ENCODE results near the gene SBNO1.

SBNO1 gene

DNA sequence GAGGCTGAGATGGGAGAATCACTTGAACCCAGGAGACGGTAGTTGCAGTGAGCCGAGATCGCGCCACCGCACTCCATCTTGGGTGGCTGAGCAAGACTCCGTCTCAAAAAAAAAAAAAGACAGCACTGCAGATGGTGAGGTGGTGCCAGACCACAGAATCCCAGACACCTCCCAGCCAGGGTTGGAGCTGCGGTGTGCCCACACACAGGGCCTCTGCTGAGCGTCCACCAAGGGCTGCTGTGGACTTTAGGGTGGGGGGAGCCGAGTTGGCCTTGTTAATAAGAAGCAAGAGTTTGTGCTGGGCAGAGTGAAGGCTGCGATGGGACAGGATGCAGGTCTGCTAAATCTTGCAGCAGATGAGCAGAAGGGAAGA, 33.5 kb upstream of the SBNO1 start:
- H3K79me2 ChIP-seq (ENCODE audit: control insufficient read depth, insufficient read depth, low read length, unreplicated experiment), result peaks cover 58% of the 10 kb centered on the region
- peaks cover 19% of the 10 kb centered on the region for H3K36me3 ChIP-seq (ENCODE audit: insufficient read depth, low read length)
- H3K4me1 ChIP-seq (ENCODE audit: control insufficient read depth, insufficient read depth, low read length, unreplicated experiment), result peaks cover 11% of the 10 kb centered on the region
- H3K27me3 ChIP-seq (ENCODE audit: insufficient read depth, low read length), result no peaks in the 10 kb centered on the region
- H2AFZ ChIP-seq (ENCODE audit: low read length, unreplicated experiment), result no peak overlapping the region
- H3K4me3 ChIP-seq (ENCODE audit: low read depth, low read length), result no peak overlapping the region
- H3K27ac ChIP-seq (ENCODE audit: low read depth, low read length), result peak overlapping the region; percentile 66

DNA sequence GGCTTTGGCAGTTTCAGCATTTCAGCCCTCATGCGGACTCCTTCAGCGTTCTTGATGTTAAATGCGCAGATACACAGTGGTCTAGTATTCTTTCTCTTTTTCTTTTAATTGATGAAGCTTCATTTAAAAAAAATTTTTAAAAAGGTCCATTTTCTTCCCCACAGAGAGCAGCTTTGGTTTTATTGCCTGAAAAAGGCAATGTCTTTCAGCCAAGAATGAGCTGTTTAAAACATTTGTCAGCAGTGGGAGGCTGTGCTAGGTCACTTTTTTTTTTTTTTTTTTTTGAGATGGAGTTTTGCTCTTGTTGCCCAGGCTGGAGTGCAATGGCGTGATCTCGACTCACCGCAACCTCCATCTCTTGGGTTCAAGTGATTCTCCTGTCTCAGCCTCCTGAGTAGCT, 32.8 kb upstream of the SBNO1 start:
- Histone ChIP-seq H3K79me2 (ENCODE audit: control insufficient read depth, insufficient read depth, low read length, unreplicated experiment) (peaks cover 59% of the 10 kb centered on the region), H3K4me3 (ENCODE audit: low read depth, low read length) (no peak overlapping the region), H2AFZ (ENCODE audit: low read length, unreplicated experiment) (no peak overlapping the region), H3K27me3 (ENCODE audit: insufficient read depth, low read length) (no peaks in the 10 kb centered on the region), H3K36me3 (ENCODE audit: insufficient read depth, low read length) (peaks cover 26% of the 10 kb centered on the region), H3K27ac (ENCODE audit: low read depth, low read length) (no peak overlapping the region), H3K4me1 (ENCODE audit: control insufficient read depth, insufficient read depth, low read length, unreplicated experiment) (peaks cover 11% of the 10 kb centered on the region)

DNA sequence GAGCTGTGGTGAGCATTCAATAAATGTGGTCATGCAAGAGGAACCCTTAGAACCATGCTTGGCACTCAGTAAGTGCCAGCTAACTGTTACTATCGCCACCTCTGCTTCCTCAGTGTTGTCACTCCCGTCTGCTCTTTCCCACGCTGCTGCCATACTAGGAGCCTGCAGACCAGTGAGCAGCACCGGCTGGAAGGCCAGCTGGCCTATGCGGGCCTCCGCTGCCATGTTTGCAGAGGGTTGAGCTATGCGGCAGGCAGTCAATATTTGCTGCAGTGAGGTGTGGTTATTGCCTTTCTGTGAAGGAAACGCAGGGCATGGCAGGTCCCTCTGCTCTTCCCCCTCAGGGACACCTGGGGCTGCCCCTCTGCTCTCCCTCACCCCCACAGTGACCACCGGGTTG, 32.3 kb upstream of the SBNO1 start:
- H3K27ac ChIP-seq (ENCODE audit: low read depth, low read length), result no peak overlapping the region
- H2AFZ ChIP-seq (ENCODE audit: low read length, unreplicated experiment), result no peak overlapping the region
- peaks cover 61% of the 10 kb centered on the region for H3K79me2 ChIP-seq (ENCODE audit: control insufficient read depth, insufficient read depth, low read length, unreplicated experiment)
- H3K4me1 ChIP-seq (ENCODE audit: control insufficient read depth, insufficient read depth, low read length, unreplicated experiment), result peaks cover 11% of the 10 kb centered on the region
- H3K4me3 ChIP-seq (ENCODE audit: low read depth, low read length), result no peak overlapping the region
- no peaks in the 10 kb centered on the region for H3K27me3 ChIP-seq (ENCODE audit: insufficient read depth, low read length)
- H3K36me3 ChIP-seq (ENCODE audit: insufficient read depth, low read length), result peaks cover 29% of the 10 kb centered on the region

DNA sequence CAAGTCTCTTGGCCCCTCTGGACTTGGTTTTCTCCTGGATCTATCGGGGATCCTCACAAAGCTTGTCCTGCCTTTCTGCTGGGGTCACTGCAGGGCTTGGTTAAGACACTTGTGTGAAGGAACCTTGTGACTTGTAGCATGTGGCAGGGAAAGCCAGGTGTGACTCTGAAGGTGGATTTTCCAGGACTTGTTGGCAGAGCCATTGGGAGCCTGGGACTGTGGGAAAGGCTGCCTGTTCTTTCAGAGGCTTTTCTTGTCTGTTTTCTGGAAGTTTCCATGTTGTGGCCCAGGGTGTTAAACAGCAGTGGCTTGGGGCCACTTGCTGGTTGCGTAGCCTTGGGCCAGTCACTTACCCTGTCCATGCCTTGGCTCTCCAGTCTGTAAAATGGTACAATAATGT, 31.9 kb upstream of the SBNO1 start:
- peaks cover 62% of the 10 kb centered on the region for H3K79me2 ChIP-seq (ENCODE audit: control insufficient read depth, insufficient read depth, low read length, unreplicated experiment)
- H3K4me1 ChIP-seq (ENCODE audit: control insufficient read depth, insufficient read depth, low read length, unreplicated experiment), result peaks cover 11% of the 10 kb centered on the region
- H3K27me3 ChIP-seq (ENCODE audit: insufficient read depth, low read length), result no peaks in the 10 kb centered on the region
- no peak overlapping the region for H2AFZ ChIP-seq (ENCODE audit: low read length, unreplicated experiment)
- no peak overlapping the region for H3K27ac ChIP-seq (ENCODE audit: low read depth, low read length)
- H3K4me3 ChIP-seq (ENCODE audit: low read depth, low read length), result no peak overlapping the region
- H3K36me3 ChIP-seq (ENCODE audit: insufficient read depth, low read length), result peaks cover 33% of the 10 kb centered on the region

DNA sequence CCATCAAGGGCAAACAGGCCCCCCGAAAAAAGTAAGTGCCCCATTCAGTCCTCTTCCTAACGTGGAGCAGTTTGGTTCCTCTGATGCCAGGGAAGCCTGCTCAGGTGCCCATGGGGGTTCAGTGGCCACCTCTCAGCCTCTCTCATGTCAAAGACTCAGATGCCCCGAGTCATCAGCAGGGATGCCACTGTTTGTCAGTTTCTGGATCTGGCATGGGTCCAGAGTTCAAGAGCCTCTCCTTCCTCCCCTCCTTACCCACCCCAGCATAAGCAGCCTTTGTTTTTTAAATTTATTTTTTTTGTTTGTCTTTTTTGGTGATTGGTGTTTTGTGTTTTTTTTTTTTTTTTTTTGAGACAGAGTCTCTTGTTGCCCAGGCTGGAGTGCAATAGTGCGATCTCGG, 30.6 kb upstream of the SBNO1 start:
- H3K4me3 ChIP-seq (ENCODE audit: low read depth, low read length), result no peak overlapping the region
- H2AFZ ChIP-seq (ENCODE audit: low read length, unreplicated experiment), result no peak overlapping the region
- peaks cover 17% of the 10 kb centered on the region for H3K4me1 ChIP-seq (ENCODE audit: control insufficient read depth, insufficient read depth, low read length, unreplicated experiment)
- H3K79me2 ChIP-seq (ENCODE audit: control insufficient read depth, insufficient read depth, low read length, unreplicated experiment), result peaks cover 70% of the 10 kb centered on the region
- no peaks in the 10 kb centered on the region for H3K27me3 ChIP-seq (ENCODE audit: insufficient read depth, low read length)
- no peak overlapping the region for H3K27ac ChIP-seq (ENCODE audit: low read depth, low read length)
- H3K36me3 ChIP-seq (ENCODE audit: insufficient read depth, low read length), result peaks cover 42% of the 10 kb centered on the region

DNA sequence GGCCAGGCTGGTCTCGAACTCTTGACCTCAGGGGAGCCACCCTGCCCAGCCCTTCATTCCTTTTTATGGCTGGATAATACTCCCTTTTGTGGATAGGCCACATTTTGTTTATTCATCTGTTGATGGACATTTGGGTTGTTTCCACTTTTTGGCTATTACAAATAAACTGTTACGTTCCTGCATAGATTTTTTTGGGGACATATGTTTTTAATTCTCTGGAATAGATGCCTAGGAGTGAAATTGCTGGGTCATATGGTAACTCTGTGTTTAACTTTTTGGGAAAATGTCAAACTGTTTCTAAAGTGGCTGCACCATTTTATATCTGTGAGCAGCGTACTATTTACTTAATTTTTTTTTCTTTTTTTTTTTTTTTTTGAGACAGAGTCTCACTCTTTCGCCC, 29.1 kb upstream of the SBNO1 start:
- peaks cover 71% of the 10 kb centered on the region for H3K79me2 ChIP-seq (ENCODE audit: control insufficient read depth, insufficient read depth, low read length, unreplicated experiment)
- H3K4me3 ChIP-seq (ENCODE audit: low read depth, low read length), result no peak overlapping the region
- peaks cover 42% of the 10 kb centered on the region for H3K36me3 ChIP-seq (ENCODE audit: insufficient read depth, low read length)
- H3K27ac ChIP-seq (ENCODE audit: low read depth, low read length), result no peak overlapping the region
- H2AFZ ChIP-seq (ENCODE audit: low read length, unreplicated experiment), result no peak overlapping the region
- H3K4me1 ChIP-seq (ENCODE audit: control insufficient read depth, insufficient read depth, low read length, unreplicated experiment), result peaks cover 13% of the 10 kb centered on the region
- no peaks in the 10 kb centered on the region for H3K27me3 ChIP-seq (ENCODE audit: insufficient read depth, low read length)

DNA sequence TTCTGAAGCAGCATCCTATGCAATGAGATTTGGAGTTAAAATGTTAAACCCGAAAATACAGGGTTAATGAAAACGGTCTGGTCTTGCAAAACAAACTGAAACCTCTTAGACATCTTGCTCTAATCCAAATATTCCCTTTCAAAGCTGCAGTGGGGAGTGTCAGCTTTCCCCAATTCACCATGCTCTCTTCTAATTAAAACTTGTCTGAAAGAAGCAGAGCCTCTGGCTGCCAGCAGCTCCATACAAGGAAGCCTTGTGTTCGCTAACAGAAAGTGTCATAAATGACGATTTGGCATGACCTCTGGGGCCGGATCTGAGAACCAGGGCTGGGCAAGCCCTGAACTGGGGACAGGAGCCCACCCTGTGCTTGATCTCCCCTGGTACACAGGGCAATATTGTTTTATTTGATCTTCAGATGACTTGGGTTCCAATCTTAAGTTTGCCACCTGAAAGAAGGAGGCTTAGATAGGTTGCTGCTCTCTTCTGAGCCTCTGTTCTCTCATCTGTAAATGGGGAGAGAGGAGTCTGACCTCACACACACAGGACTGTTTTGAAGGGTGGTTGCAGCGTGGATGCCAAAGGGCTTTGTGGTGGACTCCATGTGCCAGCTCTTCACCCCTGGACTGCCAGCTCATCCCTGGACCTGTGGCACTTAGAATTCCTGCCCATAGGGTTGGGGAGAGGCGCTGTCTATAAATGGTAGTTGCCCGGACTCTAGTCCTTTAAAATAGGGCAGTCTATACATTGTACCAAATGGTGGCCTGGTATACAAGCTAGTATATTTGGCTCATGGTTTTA, 27.1 kb upstream of the SBNO1 start:
- no peak overlapping the region for H3K4me3 ChIP-seq (ENCODE audit: low read depth, low read length)
- H3K36me3 ChIP-seq (ENCODE audit: insufficient read depth, low read length), result peaks cover 38% of the 10 kb centered on the region
- H3K27me3 ChIP-seq (ENCODE audit: insufficient read depth, low read length), result no peaks in the 10 kb centered on the region
- no peak overlapping the region for H2AFZ ChIP-seq (ENCODE audit: low read length, unreplicated experiment)
- H3K79me2 ChIP-seq (ENCODE audit: control insufficient read depth, insufficient read depth, low read length, unreplicated experiment), result peaks cover 77% of the 10 kb centered on the region
- H3K27ac ChIP-seq (ENCODE audit: low read depth, low read length), result no peak overlapping the region
- peaks cover 15% of the 10 kb centered on the region for H3K4me1 ChIP-seq (ENCODE audit: control insufficient read depth, insufficient read depth, low read length, unreplicated experiment)

DNA sequence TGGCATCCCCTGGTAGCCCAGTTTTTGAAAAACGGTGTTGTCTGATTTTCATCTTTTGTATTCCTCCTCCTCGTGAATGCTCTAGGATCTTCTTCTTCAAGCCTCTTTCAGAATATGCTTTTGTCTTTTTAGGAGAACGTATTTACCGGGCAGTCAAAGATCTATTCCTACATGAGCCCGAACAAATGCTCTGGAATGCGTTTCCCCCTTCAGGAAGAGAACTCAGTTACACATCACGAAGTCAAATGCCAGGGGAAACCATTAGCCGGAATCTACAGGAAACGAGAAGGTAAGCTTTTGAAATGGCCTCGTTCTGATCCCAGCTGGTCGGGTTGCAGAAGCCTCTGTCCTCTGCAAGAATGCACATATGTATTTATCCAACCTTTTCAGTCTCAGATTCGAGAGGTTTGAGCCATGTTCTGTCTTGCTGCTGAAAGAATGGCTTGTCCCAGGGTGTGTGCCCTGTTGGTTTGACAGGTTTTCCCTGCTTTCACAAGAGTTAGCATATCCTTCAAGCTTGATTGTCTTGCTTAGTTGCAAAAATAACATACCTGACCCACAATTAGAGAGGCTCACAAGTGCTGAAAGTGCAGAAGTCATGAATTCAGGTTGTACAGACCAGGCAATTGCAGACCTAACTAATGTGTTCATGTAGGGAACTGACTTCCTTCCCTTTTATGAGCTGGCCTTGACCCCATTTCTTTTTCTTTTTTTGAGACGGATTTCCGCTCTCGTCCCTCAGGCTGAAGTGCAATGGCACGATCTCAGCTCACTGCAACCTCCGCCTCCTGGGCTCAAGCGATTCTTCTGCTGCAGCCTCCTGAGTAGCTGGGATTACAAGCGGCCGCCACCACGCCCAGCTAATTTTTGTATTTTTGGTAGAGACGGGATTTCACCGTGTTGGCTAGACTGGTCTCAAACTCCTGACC, 26.1 kb upstream of the SBNO1 start:
- H3K79me2 ChIP-seq (ENCODE audit: control insufficient read depth, insufficient read depth, low read length, unreplicated experiment), result peaks cover 77% of the 10 kb centered on the region
- H3K4me1 ChIP-seq (ENCODE audit: control insufficient read depth, insufficient read depth, low read length, unreplicated experiment), result peaks cover 15% of the 10 kb centered on the region
- H3K36me3 ChIP-seq (ENCODE audit: insufficient read depth, low read length), result peaks cover 32% of the 10 kb centered on the region
- H3K4me3 ChIP-seq (ENCODE audit: low read depth, low read length), result peak overlapping the region; percentile 85
- H3K27ac ChIP-seq (ENCODE audit: low read depth, low read length), result no peak overlapping the region
- H2AFZ ChIP-seq (ENCODE audit: low read length, unreplicated experiment), result no peak overlapping the region
- no peaks in the 10 kb centered on the region for H3K27me3 ChIP-seq (ENCODE audit: insufficient read depth, low read length)

DNA sequence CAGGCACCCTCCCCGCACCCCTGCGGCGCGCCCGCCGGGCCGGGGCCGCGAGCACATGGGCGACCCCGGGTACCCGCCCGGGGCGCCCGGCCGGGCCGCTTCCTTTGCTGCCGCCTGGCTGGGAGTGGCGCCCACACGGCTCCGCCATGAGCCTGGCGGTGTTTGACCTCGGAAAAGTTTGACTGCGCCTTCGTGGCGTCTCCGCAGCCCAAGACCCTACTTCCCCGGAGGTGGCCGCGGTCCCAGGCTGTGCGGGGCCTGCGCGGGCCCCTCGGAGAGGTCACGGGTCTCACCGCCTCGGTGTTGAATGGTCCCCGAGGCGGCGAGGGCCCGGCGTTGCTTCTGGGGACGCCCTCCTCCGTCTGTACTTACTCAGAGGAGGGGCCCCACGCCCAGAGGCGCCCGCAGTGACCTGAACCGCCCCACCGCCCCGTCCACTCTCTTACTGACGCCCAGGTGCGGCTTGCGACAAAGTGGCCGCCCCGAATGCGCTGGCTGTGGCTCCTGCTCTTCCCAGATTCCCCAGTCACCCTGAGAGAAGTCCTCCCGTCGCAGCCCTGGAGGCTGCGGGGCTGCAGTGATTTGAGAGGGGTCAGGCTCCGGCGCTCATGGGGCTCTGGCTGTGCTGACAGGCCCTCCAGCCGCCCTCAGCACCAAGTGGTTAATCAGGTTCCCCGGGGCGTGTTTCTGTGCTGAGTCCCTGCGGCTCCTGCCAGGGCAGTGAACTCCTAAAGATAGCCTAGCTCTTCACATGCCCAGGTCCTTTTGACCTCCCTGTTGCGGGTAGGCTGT, 25.1 kb upstream of the SBNO1 start:
- peak overlapping the region; percentile 37 for H2AFZ ChIP-seq (ENCODE audit: low read length, unreplicated experiment)
- H3K4me1 ChIP-seq (ENCODE audit: control insufficient read depth, insufficient read depth, low read length, unreplicated experiment), result peaks cover 15% of the 10 kb centered on the region
- H3K27me3 ChIP-seq (ENCODE audit: insufficient read depth, low read length), result no peaks in the 10 kb centered on the region
- peak overlapping the region; percentile 8; the same call in 1 of the 2 replicates for H3K27ac ChIP-seq (ENCODE audit: low read depth, low read length)
- H3K79me2 ChIP-seq (ENCODE audit: control insufficient read depth, insufficient read depth, low read length, unreplicated experiment), result peaks cover 74% of the 10 kb centered on the region
- H3K36me3 ChIP-seq (ENCODE audit: insufficient read depth, low read length), result peaks cover 30% of the 10 kb centered on the region
- peak overlapping the region; percentile 85 for H3K4me3 ChIP-seq (ENCODE audit: low read depth, low read length)

DNA sequence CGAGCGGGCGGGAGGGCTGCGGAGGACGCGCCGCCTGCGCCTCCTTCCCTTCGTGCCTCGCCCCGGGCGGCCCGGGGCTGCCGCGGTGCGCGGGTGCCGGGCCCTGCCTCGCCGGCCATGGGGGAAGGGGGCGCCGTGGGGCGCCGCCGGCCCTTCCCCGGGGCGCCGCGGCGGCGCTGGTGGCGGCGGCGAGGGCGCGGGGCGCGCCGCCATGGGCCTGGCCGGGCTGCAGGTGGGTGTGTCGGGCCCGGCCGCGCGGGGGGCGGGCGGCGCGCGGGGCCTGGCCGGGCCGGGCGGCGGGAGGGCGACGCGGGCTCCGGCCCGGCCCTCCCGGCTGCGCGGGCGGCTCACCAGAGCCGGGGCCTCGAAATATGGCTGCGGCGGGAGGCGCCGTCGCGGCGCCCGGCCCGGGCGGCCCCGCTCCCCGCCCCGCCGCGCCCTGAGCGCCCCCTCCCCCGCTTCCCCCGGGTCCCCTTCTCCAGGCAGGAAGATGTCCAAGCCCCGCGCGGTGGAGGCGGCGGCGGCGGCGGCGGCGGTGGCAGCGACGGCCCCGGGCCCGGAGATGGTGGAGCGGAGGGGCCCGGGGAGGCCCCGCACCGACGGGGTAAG, 24.4 kb upstream of the SBNO1 start:
- H3K27ac ChIP-seq (ENCODE audit: low read depth, low read length), result no peak overlapping the region; the same call in 1 of the 2 replicates
- peaks cover 26% of the 10 kb centered on the region for H3K36me3 ChIP-seq (ENCODE audit: insufficient read depth, low read length)
- H3K79me2 ChIP-seq (ENCODE audit: control insufficient read depth, insufficient read depth, low read length, unreplicated experiment), result peaks cover 75% of the 10 kb centered on the region
- peak overlapping the region; percentile 37 for H2AFZ ChIP-seq (ENCODE audit: low read length, unreplicated experiment)
- H3K4me3 ChIP-seq (ENCODE audit: low read depth, low read length), result peak overlapping the region; percentile 85
- no peaks in the 10 kb centered on the region for H3K27me3 ChIP-seq (ENCODE audit: insufficient read depth, low read length)
- peaks cover 15% of the 10 kb centered on the region for H3K4me1 ChIP-seq (ENCODE audit: control insufficient read depth, insufficient read depth, low read length, unreplicated experiment)

All from ACC112 (cell line).